Measurements from ENCODE around the gene GPC5.

Gene GPC5

GRCh38 chr13:92761710-92762109 is 1363.3 kb downstream of the GPC5 start:
- Histone ChIP-seq H3K36me3 (ENCODE audit: insufficient read depth, low read length) (no peaks in the 10 kb centered on the region), H3K4me1 (ENCODE audit: insufficient read depth, low read length) (no peaks in the 10 kb centered on the region), H3K9me3 (ENCODE audit: insufficient read depth, low read depth, low read length) (peaks cover 32% of the 10 kb centered on the region), H3K4me3 (ENCODE audit: low read length) (no peak overlapping the region), H3K27ac (ENCODE audit: low read depth, low read length) (no peak overlapping the region), H3K27me3 (ENCODE audit: insufficient read depth, low read length) (no peaks in the 10 kb centered on the region), H3K9ac (ENCODE audit: low read depth, low read length) (no peak overlapping the region)
- 75% methylated on average over 1 of the region's 1 CpG for WGBS

DNA sequence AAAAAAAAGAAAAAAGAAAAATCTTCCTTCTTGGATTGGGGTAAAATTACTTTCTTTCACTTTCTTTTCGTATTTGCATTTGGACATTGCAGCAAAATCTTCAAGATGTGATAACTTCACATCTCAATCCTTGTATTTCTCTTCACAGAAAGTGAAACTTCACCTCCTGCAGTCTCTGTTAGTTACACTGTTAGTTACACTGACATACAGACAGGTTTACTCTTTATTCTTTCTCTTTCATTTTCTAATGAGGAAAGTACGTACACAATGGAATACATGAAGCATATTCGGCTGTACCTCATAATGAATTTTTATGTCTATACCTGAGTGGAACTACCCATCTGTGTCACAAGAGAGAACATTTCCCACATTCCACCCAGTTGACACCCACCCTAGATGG is 1369.0 kb downstream of the GPC5 start:
- no peak overlapping the region for H3K27ac ChIP-seq (ENCODE audit: low read depth, low read length)
- no peaks in the 10 kb centered on the region for H3K4me1 ChIP-seq (ENCODE audit: insufficient read depth, low read length)
- H3K9ac ChIP-seq (ENCODE audit: low read depth, low read length) = no peak overlapping the region
- no peaks in the 10 kb centered on the region for H3K36me3 ChIP-seq (ENCODE audit: insufficient read depth, low read length)
- 100% methylated on average over 3 of the region's 3 CpGs for WGBS
- H3K9me3 ChIP-seq (ENCODE audit: insufficient read depth, low read depth, low read length) = peaks cover under 1% of the 10 kb centered on the region; the same call in 1 of the 2 replicates
- no peaks in the 10 kb centered on the region for H3K27me3 ChIP-seq (ENCODE audit: insufficient read depth, low read length)
- H3K4me3 ChIP-seq (ENCODE audit: low read length) = no peak overlapping the region

GRCh38 chr13:92768602-92769001 is 1370.2 kb downstream of the GPC5 start:
- Histone ChIP-seq H3K9ac (ENCODE audit: low read depth, low read length) (no peak overlapping the region), H3K27ac (ENCODE audit: low read depth, low read length) (no peak overlapping the region), H3K4me1 (ENCODE audit: insufficient read depth, low read length) (no peaks in the 10 kb centered on the region), H3K4me3 (ENCODE audit: low read length) (no peak overlapping the region), H3K9me3 (ENCODE audit: insufficient read depth, low read depth, low read length) (no peaks in the 10 kb centered on the region), H3K36me3 (ENCODE audit: insufficient read depth, low read length) (no peaks in the 10 kb centered on the region), H3K27me3 (ENCODE audit: insufficient read depth, low read length) (no peaks in the 10 kb centered on the region)
- 93% methylated on average over 3 of the region's 4 CpGs for WGBS

- no peaks in the 10 kb centered on the region for H3K9me3 ChIP-seq (ENCODE audit: insufficient read depth, low read depth, low read length)
- 83% methylated on average over 1 of the region's 1 CpG for WGBS
- H3K36me3 ChIP-seq (ENCODE audit: insufficient read depth, low read length) = no peaks in the 10 kb centered on the region
Measured at GRCh38 chr13:92769046-92769445, 1370.6 kb downstream of the GPC5 start.

GRCh38 chr13:92775658-92776057 is 1377.2 kb downstream of the GPC5 start:
- Histone ChIP-seq H3K9ac (ENCODE audit: low read depth, low read length) (no peak overlapping the region), H3K36me3 (ENCODE audit: insufficient read depth, low read length) (no peaks in the 10 kb centered on the region), H3K27ac (ENCODE audit: low read depth, low read length) (no peak overlapping the region), H3K4me1 (ENCODE audit: insufficient read depth, low read length) (no peaks in the 10 kb centered on the region), H3K4me3 (ENCODE audit: low read length) (no peak overlapping the region), H3K27me3 (ENCODE audit: insufficient read depth, low read length) (no peaks in the 10 kb centered on the region), H3K9me3 (ENCODE audit: insufficient read depth, low read depth, low read length) (no peaks in the 10 kb centered on the region)
- WGBS = 94% methylated on average over 3 of the region's 3 CpGs

More at GRCh38 chr13:92769046-92769445, 1370.6 kb downstream of the GPC5 start:
- no peak overlapping the region for H3K9ac ChIP-seq (ENCODE audit: low read depth, low read length)
- H3K27ac ChIP-seq (ENCODE audit: low read depth, low read length) = no peak overlapping the region
- no peaks in the 10 kb centered on the region for H3K4me1 ChIP-seq (ENCODE audit: insufficient read depth, low read length)
- no peak overlapping the region for H3K4me3 ChIP-seq (ENCODE audit: low read length)
- H3K27me3 ChIP-seq (ENCODE audit: insufficient read depth, low read length) = no peaks in the 10 kb centered on the region

- H3K4me3 ChIP-seq (ENCODE audit: low read length) = no peak overlapping the region
- 86% methylated on average over 4 of the region's 7 CpGs for WGBS
- H3K36me3 ChIP-seq (ENCODE audit: insufficient read depth, low read length) = no peaks in the 10 kb centered on the region
- H3K9me3 ChIP-seq (ENCODE audit: insufficient read depth, low read depth, low read length) = no peaks in the 10 kb centered on the region
- no peak overlapping the region for H3K9ac ChIP-seq (ENCODE audit: low read depth, low read length)
- H3K27ac ChIP-seq (ENCODE audit: low read depth, low read length) = no peak overlapping the region
- H3K27me3 ChIP-seq (ENCODE audit: insufficient read depth, low read length) = no peaks in the 10 kb centered on the region
- H3K4me1 ChIP-seq (ENCODE audit: insufficient read depth, low read length) = no peaks in the 10 kb centered on the region
Measured at GRCh38 chr13:92781965-92782690, 1383.7 kb downstream of the GPC5 start.

DNA sequence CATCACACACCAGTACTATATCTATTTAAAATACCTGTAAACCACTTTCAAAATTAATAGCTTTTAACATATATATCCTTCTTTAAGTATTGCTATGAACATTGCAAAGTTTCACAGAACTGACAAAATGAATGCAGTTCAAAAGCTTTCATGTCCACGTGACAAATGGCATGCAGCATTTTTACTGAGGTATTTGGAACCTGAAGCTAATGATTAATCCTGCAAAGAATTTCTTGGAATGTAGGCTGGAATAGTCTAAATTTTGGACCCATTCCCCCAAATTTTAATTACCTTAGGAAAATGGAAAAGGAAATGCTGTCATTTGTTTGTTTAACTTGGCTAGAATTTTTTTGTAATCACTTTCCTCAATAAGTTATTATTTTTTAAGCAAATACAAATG is 1404.4 kb downstream of the GPC5 start:
- no peak overlapping the region for H3K27ac ChIP-seq (ENCODE audit: low read depth, low read length)
- WGBS = 89% methylated on average over 1 of the region's 1 CpG
- H3K36me3 ChIP-seq (ENCODE audit: insufficient read depth, low read length) = no peaks in the 10 kb centered on the region
- no peak overlapping the region for H3K9ac ChIP-seq (ENCODE audit: low read depth, low read length)
- H3K9me3 ChIP-seq (ENCODE audit: insufficient read depth, low read depth, low read length) = no peaks in the 10 kb centered on the region
- H3K4me3 ChIP-seq (ENCODE audit: low read length) = no peak overlapping the region
- H3K4me1 ChIP-seq (ENCODE audit: insufficient read depth, low read length) = no peaks in the 10 kb centered on the region
- no peaks in the 10 kb centered on the region for H3K27me3 ChIP-seq (ENCODE audit: insufficient read depth, low read length)

GRCh38 chr13:92804346-92804745 is 1405.9 kb downstream of the GPC5 start:
- WGBS = no CpG with 5 or more reads among the region's 1 CpG
- H3K9ac ChIP-seq (ENCODE audit: low read depth, low read length) = no peak overlapping the region
- H3K36me3 ChIP-seq (ENCODE audit: insufficient read depth, low read length) = no peaks in the 10 kb centered on the region
- no peaks in the 10 kb centered on the region for H3K27me3 ChIP-seq (ENCODE audit: insufficient read depth, low read length)
- H3K27ac ChIP-seq (ENCODE audit: low read depth, low read length) = no peak overlapping the region
- H3K4me3 ChIP-seq (ENCODE audit: low read length) = no peak overlapping the region
- H3K4me1 ChIP-seq (ENCODE audit: insufficient read depth, low read length) = no peaks in the 10 kb centered on the region
- no peaks in the 10 kb centered on the region for H3K9me3 ChIP-seq (ENCODE audit: insufficient read depth, low read depth, low read length)

GRCh38 chr13:92804926-92805325 is 1406.5 kb downstream of the GPC5 start:
- no peaks in the 10 kb centered on the region for H3K36me3 ChIP-seq (ENCODE audit: insufficient read depth, low read length)
- no peak overlapping the region for H3K4me3 ChIP-seq (ENCODE audit: low read length)
- no peaks in the 10 kb centered on the region for H3K27me3 ChIP-seq (ENCODE audit: insufficient read depth, low read length)
- 93% methylated on average over 2 of the region's 2 CpGs for WGBS
- H3K27ac ChIP-seq (ENCODE audit: low read depth, low read length) = no peak overlapping the region
- H3K9ac ChIP-seq (ENCODE audit: low read depth, low read length) = no peak overlapping the region
- H3K4me1 ChIP-seq (ENCODE audit: insufficient read depth, low read length) = no peaks in the 10 kb centered on the region
- no peaks in the 10 kb centered on the region for H3K9me3 ChIP-seq (ENCODE audit: insufficient read depth, low read depth, low read length)

GRCh38 chr13:92805766-92806165 is 1407.3 kb downstream of the GPC5 start:
- no peak overlapping the region for H3K27ac ChIP-seq (ENCODE audit: low read depth, low read length)
- H3K9ac ChIP-seq (ENCODE audit: low read depth, low read length) = no peak overlapping the region
- no peaks in the 10 kb centered on the region for H3K36me3 ChIP-seq (ENCODE audit: insufficient read depth, low read length)
- no peaks in the 10 kb centered on the region for H3K9me3 ChIP-seq (ENCODE audit: insufficient read depth, low read depth, low read length)
- no peaks in the 10 kb centered on the region for H3K27me3 ChIP-seq (ENCODE audit: insufficient read depth, low read length)
- H3K4me3 ChIP-seq (ENCODE audit: low read length) = no peak overlapping the region
- H3K4me1 ChIP-seq (ENCODE audit: insufficient read depth, low read length) = no peaks in the 10 kb centered on the region

DNA sequence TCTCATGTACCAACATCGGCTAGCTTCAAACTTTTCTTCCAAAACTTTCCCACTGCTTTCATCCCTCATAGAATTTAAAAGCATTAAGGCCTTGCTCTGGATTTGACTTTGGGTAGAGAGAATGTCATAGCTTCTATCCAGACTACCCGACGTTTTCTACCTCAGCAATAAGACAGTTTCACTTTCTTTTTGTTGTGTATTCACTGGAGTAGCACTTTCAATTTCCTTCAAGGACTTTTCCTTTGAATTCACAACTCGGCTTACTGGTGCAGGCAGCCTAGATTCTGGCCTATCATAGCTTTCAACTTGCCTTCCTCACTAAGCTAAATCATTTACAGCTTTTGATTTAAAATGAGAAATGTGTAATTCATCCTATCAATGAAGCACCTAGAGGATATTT is 1407.8 kb downstream of the GPC5 start:
- no peaks in the 10 kb centered on the region for H3K4me1 ChIP-seq (ENCODE audit: insufficient read depth, low read length)
- 82% methylated on average over 4 of the region's 4 CpGs for WGBS
- no peak overlapping the region for H3K4me3 ChIP-seq (ENCODE audit: low read length)
- H3K9ac ChIP-seq (ENCODE audit: low read depth, low read length) = no peak overlapping the region
- H3K27ac ChIP-seq (ENCODE audit: low read depth, low read length) = no peak overlapping the region
- H3K36me3 ChIP-seq (ENCODE audit: insufficient read depth, low read length) = no peaks in the 10 kb centered on the region
- no peaks in the 10 kb centered on the region for H3K9me3 ChIP-seq (ENCODE audit: insufficient read depth, low read depth, low read length)
- H3K27me3 ChIP-seq (ENCODE audit: insufficient read depth, low read length) = no peaks in the 10 kb centered on the region

DNA sequence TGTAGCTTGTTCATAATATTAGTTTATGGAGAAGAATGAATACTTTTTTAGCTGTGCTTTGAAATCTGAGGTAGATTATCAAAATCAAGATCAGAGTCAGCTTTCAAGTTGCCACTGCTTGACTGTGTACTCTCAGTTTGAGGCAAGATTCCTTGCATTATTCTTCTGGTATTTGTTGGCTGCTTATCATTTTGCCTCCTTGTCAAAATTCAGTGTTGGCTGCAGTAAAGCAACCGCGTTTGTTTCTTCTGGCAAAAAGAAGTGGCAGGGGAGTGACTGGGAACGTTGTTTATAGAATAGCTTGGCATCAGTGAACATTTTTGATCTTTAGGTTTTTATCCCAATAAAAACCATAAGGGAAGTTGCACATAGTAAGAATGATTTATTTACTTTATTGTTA is 1408.9 kb downstream of the GPC5 start:
- Histone ChIP-seq H3K4me3 (ENCODE audit: low read length) (no peak overlapping the region), H3K9ac (ENCODE audit: low read depth, low read length) (no peak overlapping the region), H3K27ac (ENCODE audit: low read depth, low read length) (no peak overlapping the region), H3K36me3 (ENCODE audit: insufficient read depth, low read length) (no peaks in the 10 kb centered on the region), H3K4me1 (ENCODE audit: insufficient read depth, low read length) (no peaks in the 10 kb centered on the region), H3K27me3 (ENCODE audit: insufficient read depth, low read length) (no peaks in the 10 kb centered on the region), H3K9me3 (ENCODE audit: insufficient read depth, low read depth, low read length) (no peaks in the 10 kb centered on the region)
- 95% methylated on average over 3 of the region's 3 CpGs for WGBS

Data from HUES64 (cell line).